ENCODE data around the gene NCAN. TPM values are rescaled to one million over a fixed set of nuclear protein-coding genes. Genes with fewer than 3 reads are reported as not detected.
A peak's percentile ranks its signal among the peaks of the same experiment; 100 is the strongest.

Gene NCAN
- polyA plus RNA-seq, 3 donors, result not detected

- no peaks in the 10 kb centered on the region for H3K79me2 ChIP-seq (ENCODE audit: insufficient read depth, low read length)
- no peak for DNase-seq
- peaks cover 0 to 2% (median 0%) of the 10 kb centered on the region in 7 donors for H3K9me3 Mint-ChIP-seq
- no peak overlapping the region for H3K4me3 Mint-ChIP-seq
- no peak overlapping the region for H3K4me3 ChIP-seq (replicated peaks in 1 of 3; ENCODE audit: low read depth in 2 of 3, low read length in 3 of 3)
- no peak overlapping the region for H3K9ac ChIP-seq (ENCODE audit: insufficient read depth, low read length, poor library complexity, severe bottlenecking)
- peaks cover 8 to 12% of the 10 kb centered on the region in 2 donors for H3K4me1 ChIP-seq (ENCODE audit: control insufficient read depth in 1 of 2, insufficient read depth in 2 of 2, low read length in 2 of 2)
- intact Hi-C loops (cut with micrococcal nuclease), result no loop called here
- no peaks in the 10 kb centered on the region for H3K36me3 ChIP-seq (replicated peaks in 1 of 2; ENCODE audit: control insufficient read depth in 1 of 2, insufficient read depth in 2 of 2, low read length in 2 of 2)
- H3K27me3 ChIP-seq (ENCODE audit: control insufficient read depth in 2 of 2, insufficient read depth in 2 of 2, low read length in 2 of 2), result peaks cover 3 to 24% of the 10 kb centered on the region in 2 donors
- H3K36me3 Mint-ChIP-seq, result no peaks in the 10 kb centered on the region
- peak overlapping the region in 1 of 7 donors; percentile 31 for H3K27ac Mint-ChIP-seq
- H3K4me2 ChIP-seq (replicated peaks; ENCODE audit: extremely low read depth, low read length, poor library complexity, severe bottlenecking), result no peak overlapping the region
- no peaks in the 10 kb centered on the region for H4K20me1 ChIP-seq (ENCODE audit: insufficient read depth, low read length)
- H3K4me1 Mint-ChIP-seq, result peaks cover 6% of the 10 kb centered on the region
- no peak overlapping the region for H2AFZ ChIP-seq (ENCODE audit: insufficient read depth, low read depth, low read length, poor library complexity, severe bottlenecking)
- no CpG with 5 or more reads among the region's 5 CpGs for WGBS (ENCODE audit: insufficient coverage)
- no peak overlapping the region for H3K27ac ChIP-seq (ENCODE audit: low read depth in 1 of 2, low read length in 2 of 2)
- H3K27me3 Mint-ChIP-seq (ENCODE audit: low read depth in 3 of 3), result peaks cover 26 to 46% (median 33%) of the 10 kb centered on the region in 3 donors
- H3K9me3 ChIP-seq (replicated peaks in 1 of 2; ENCODE audit: control insufficient read depth in 1 of 2, insufficient read depth in 1 of 2, low read length in 2 of 2), result no peaks in the 10 kb centered on the region
- no peak for TF ChIP-seq CTCF (IDR thresholded peaks at IDR 0.05)
Measured at GRCh38 chr19:19223060-19223459, 11.3 kb downstream of the NCAN start.

- WGBS (ENCODE audit: insufficient coverage), result no CpG with 5 or more reads among the region's 6 CpGs
- H3K4me3 ChIP-seq (replicated peaks in 1 of 3; ENCODE audit: low read depth in 2 of 3, low read length in 3 of 3), result no peak overlapping the region
- peaks cover 28 to 49% (median 35%) of the 10 kb centered on the region in 3 donors for H3K27me3 Mint-ChIP-seq (ENCODE audit: low read depth in 3 of 3)
- peaks cover 8 to 12% of the 10 kb centered on the region in 2 donors for H3K4me1 ChIP-seq (ENCODE audit: control insufficient read depth in 1 of 2, insufficient read depth in 2 of 2, low read length in 2 of 2)
- no peak for TF ChIP-seq CTCF (IDR thresholded peaks at IDR 0.05)
- H3K27me3 ChIP-seq (ENCODE audit: control insufficient read depth in 2 of 2, insufficient read depth in 2 of 2, low read length in 2 of 2), result peaks cover 3 to 24% of the 10 kb centered on the region in 2 donors
- peaks cover 0 to 2% (median 0%) of the 10 kb centered on the region in 7 donors for H3K9me3 Mint-ChIP-seq
- H3K4me3 Mint-ChIP-seq, result no peak overlapping the region
- H3K4me2 ChIP-seq (replicated peaks; ENCODE audit: extremely low read depth, low read length, poor library complexity, severe bottlenecking), result no peak overlapping the region
- no peaks in the 10 kb centered on the region for H3K79me2 ChIP-seq (ENCODE audit: insufficient read depth, low read length)
- H3K27ac ChIP-seq (ENCODE audit: low read depth in 1 of 2, low read length in 2 of 2), result no peak overlapping the region
- no peaks in the 10 kb centered on the region for H4K20me1 ChIP-seq (ENCODE audit: insufficient read depth, low read length)
- no peak overlapping the region for H2AFZ ChIP-seq (ENCODE audit: insufficient read depth, low read depth, low read length, poor library complexity, severe bottlenecking)
- intact Hi-C loops (cut with micrococcal nuclease), result loop anchor here in 1 of 2 donors (2.0 kb wide), 1 partner anchor 77 kb away; no protein-coding TSS in a partner anchor
- H3K27ac Mint-ChIP-seq, result no peak overlapping the region
- no peak for DNase-seq
- no peak overlapping the region for H3K9ac ChIP-seq (ENCODE audit: insufficient read depth, low read length, poor library complexity, severe bottlenecking)
- H3K36me3 ChIP-seq (replicated peaks in 1 of 2; ENCODE audit: control insufficient read depth in 1 of 2, insufficient read depth in 2 of 2, low read length in 2 of 2), result no peaks in the 10 kb centered on the region
- H3K4me1 Mint-ChIP-seq, result peaks cover 6% of the 10 kb centered on the region
- H3K36me3 Mint-ChIP-seq, result no peaks in the 10 kb centered on the region
- H3K9me3 ChIP-seq (replicated peaks in 1 of 2; ENCODE audit: control insufficient read depth in 1 of 2, insufficient read depth in 1 of 2, low read length in 2 of 2), result no peaks in the 10 kb centered on the region
Measured at GRCh38 chr19:19223636-19224035, 11.9 kb downstream of the NCAN start.
